Stimulated activated CD4-positive, alpha-beta T cell treated with anti-CD3 and anti-CD28 coated beads, Interleukin-1b, Interleukin-23, amount 100 ng/mL, for 24 hours (primary cell): ENCODE measurements around the gene NHSL1.

Experiments used
- DNase-seq, 4 experiments: peaks; one replicate each; pipeline ENCODE4 v3.0.0-alpha.2; 2020; ENCODE audit warnings: low read depth in 4 of 4, low spot score in 1 of 4

The NHSL1 gene

GRCh38 chr6:138374815-138375214 is 124.5 kb downstream of the NHSL1 start:
- DNase-seq = no peak

DNA sequence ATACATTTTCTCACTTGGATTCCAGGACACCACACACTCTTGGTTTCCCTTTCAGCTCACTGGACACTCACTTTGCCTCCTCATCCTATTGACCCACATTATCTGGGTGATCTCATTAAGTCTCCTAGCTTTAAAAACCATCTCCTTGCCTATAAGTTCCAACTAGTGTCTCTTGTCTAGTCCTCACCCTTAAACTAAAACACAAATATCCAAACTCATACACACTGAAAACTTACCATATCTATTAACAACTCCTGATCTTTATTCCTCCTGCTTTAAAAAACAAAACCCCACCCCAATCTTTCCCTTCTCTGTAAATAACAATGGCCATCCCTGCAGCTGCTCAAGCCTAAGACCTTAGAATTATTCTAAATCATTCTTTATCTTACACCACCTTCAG is 125.1 kb downstream of the NHSL1 start:
- DNase-seq = no peak

- no peak for DNase-seq
Measured at GRCh38 chr6:138372711-138373463, 126.4 kb downstream of the NHSL1 start.
